HepG2 (cell line): ENCODE results near the gene PPARA. TPM values are rescaled to one million over a fixed set of nuclear protein-coding genes. Genes with fewer than 3 reads are reported as not detected.

ENCODE experiments used
- ATAC-seq: fragments of 200-7000 bp; cut with Tn5 transposase; 3 replicates; pipeline ENCODE4 v1.9.1; 2020; ENCODE audit warnings: mild to moderate bottlenecking, moderate library complexity
- BruUV-seq: library from RNA; stranded (reverse); fragments of 400-500 nt; replicated peaks from 2 replicates; lab custom pipeline; 2021; lab: Mats Ljungman, UMichigan
- CTCF ChIA-PET: fragments of 300-600 bp; formaldehyde crosslinking; extraction: SDS; loops from one replicate; lab custom pipeline; 2021; ENCODE audit warnings: low total read pairs, inconsistent platforms, low intra/inter-chr PET ratio; lab: Yijun Ruan, JAX
- POLR2A ChIA-PET: fragments of 350-600 bp; sonication (Branson Sonifier 250); formaldehyde crosslinking; loops from one replicate; lab custom pipeline; 2020; ENCODE audit warnings: antibody characterized with exemption, inconsistent platforms; lab: Yijun Ruan, JAX
- DNase-seq: peaks from one replicate; pipeline ENCODE4 v3.0.0-alpha.2; 2015; ENCODE audit warnings: low spot score
- FAIRE-seq: peaks from 3 replicates; lab custom pipeline; 2011; peaks lifted over from hg19 to GRCh38; lab: Jason Lieb, UNC
- H2AFZ ChIP-seq: one replicate; pipeline ENCODE4 v1.6.1; 2011; ENCODE audit warnings: low read length, inconsistent platforms
- H3K27ac ChIP-seq: fragments of 300-600 bp; 3 replicates; pipeline ENCODE4 v1.8.0; 2011; ENCODE audit warnings: mixed run types, mild to moderate bottlenecking, mixed read lengths, low read length, inconsistent platforms; ENCODE audit not compliant: insufficient read depth; ENCODE audit errors: extremely low read length
- H3K27me3 ChIP-seq, 2 experiments: fragments of 200-600 bp in 1 of 2; 2 replicates in 1 of 2; 3 replicates in 1 of 2; pipeline versions ENCODE4 v1.6.0 to v1.8.0; 2011; ENCODE audit warnings: low read length in 2 of 2, mild to moderate bottlenecking in 2 of 2, moderate library complexity in 2 of 2, inconsistent platforms in 1 of 2; ENCODE audit not compliant: insufficient read depth in 2 of 2, control insufficient read depth in 1 of 2
- H3K36me3 ChIP-seq, 2 experiments: fragments of 200-600 bp in 1 of 2; replicated peaks in 1 of 2; 2 replicates in 1 of 2; 3 replicates in 1 of 2; pipeline versions ENCODE4 v1.5.1 to v1.8.0; 2011; ENCODE audit warnings: low read length in 2 of 2, inconsistent platforms in 1 of 2; ENCODE audit not compliant: insufficient read depth in 2 of 2, control insufficient read depth in 1 of 2
- H3K4me1 ChIP-seq: 2 replicates; pipeline ENCODE4 v1.5.1; 2012; ENCODE audit warnings: low read length, inconsistent platforms; ENCODE audit not compliant: insufficient read depth
- H3K4me2 ChIP-seq: 2 replicates; pipeline ENCODE4 v1.6.0; 2011; ENCODE audit warnings: low read depth, low read length, inconsistent platforms
- H3K4me3 ChIP-seq, 3 experiments: fragments of 200-600 bp in 1 of 3; sonication (generic), shearing (Covaris generic) in 1 of 3; replicated peaks in 1 of 3; 2 replicates each; pipeline ENCODE4 v1.5.1; 2011 to 2016; ENCODE audit warnings: low read length in 3 of 3, inconsistent platforms in 2 of 3, low read depth in 2 of 3, mild to moderate bottlenecking in 2 of 3, control low read depth in 1 of 3, mixed read lengths in 1 of 3; ENCODE audit not compliant: insufficient read depth in 1 of 3
- H3K79me2 ChIP-seq: one replicate; pipeline ENCODE4 v1.6.1; 2011; ENCODE audit warnings: low read length, inconsistent platforms; ENCODE audit not compliant: insufficient read depth
- H3K9ac ChIP-seq: 2 replicates; pipeline ENCODE4 v1.6.0; 2011; ENCODE audit warnings: mild to moderate bottlenecking, low read depth, low read length, inconsistent platforms; ENCODE audit not compliant: insufficient read depth
- H3K9me3 ChIP-seq: 2 replicates; pipeline ENCODE4 v1.5.1; 2012; ENCODE audit warnings: mild to moderate bottlenecking, low read length
- H4K20me1 ChIP-seq: 2 replicates; pipeline ENCODE4 v1.6.0; 2011; ENCODE audit warnings: inconsistent platforms, mild to moderate bottlenecking, low read length, moderate library complexity; ENCODE audit not compliant: insufficient read depth
- ASH2L ChIP-seq: fragments of 300-600, 200-600 bp; sonication (generic); IDR thresholded peaks from 2 replicates; pipeline ENCODE4 v1.7.0; 2017; ENCODE audit warnings: low read depth, mild to moderate bottlenecking, moderate library complexity, mixed read lengths, low read length; ENCODE audit not compliant: insufficient read length
- HNRNPL ChIP-seq: fragments of 200-400 bp; formaldehyde crosslinking; IDR thresholded peaks from 2 replicates; pipeline ENCODE4 v1.6.1; 2017; ENCODE audit warnings: mild to moderate bottlenecking, low read depth, low read length
- NFATC3 ChIP-seq: sonication (generic); formaldehyde crosslinking; IDR thresholded peaks from 2 replicates; pipeline ENCODE4 v1.5.1; 2020; ENCODE audit warnings: mild to moderate bottlenecking, missing genetic modification reagents
- REPIN1 ChIP-seq: sonication (generic); formaldehyde crosslinking; IDR thresholded peaks from 2 replicates; pipeline ENCODE4 v1.8.0; 2022; ENCODE audit warnings: missing genetic modification reagents, low read depth, mild to moderate bottlenecking, borderline replicate concordance
- SRSF1 ChIP-seq: fragments of 200-400 bp; formaldehyde crosslinking; optimal IDR thresholded peaks from 2 replicates; pipeline ENCODE3; 2017; ENCODE audit warnings: mild to moderate bottlenecking, low read depth, low read length, moderate library complexity
- TAF1 ChIP-seq: sonication (generic); formaldehyde crosslinking; IDR thresholded peaks from 2 replicates; pipeline ENCODE4 v1.4.0; 2020; ENCODE audit warnings: missing genetic modification reagents
- YEATS4 ChIP-seq: sonication (generic); formaldehyde crosslinking; IDR thresholded peaks from 2 replicates; pipeline ENCODE4 v1.4.0; 2020; ENCODE audit warnings: missing genetic modification reagents, borderline replicate concordance
- ZFX ChIP-seq: sonication (generic); formaldehyde crosslinking; IDR thresholded peaks from 2 replicates; pipeline ENCODE4 v1.4.0; 2020; ENCODE audit warnings: mild to moderate bottlenecking, low read depth, missing genetic modification reagents, moderate library complexity
- ZSCAN31 ChIP-seq: sonication (generic); formaldehyde crosslinking; IDR thresholded peaks from 2 replicates; pipeline ENCODE4 v1.5.0; 2020; ENCODE audit warnings: low read depth, mild to moderate bottlenecking, missing genetic modification reagents
- WGBS: methylation state at CpG from one replicate; pipeline ENCODE4 v1.1.6; 2017; ENCODE audit warnings: low lambda C conversion rate; 5-methylcytosine and 5-hydroxymethylcytosine counted together
- in situ Hi-C: cut with HindIII; loops from 2 replicates; pipeline ENCODE4 v1.10.0; 2017; ENCODE audit warnings: low pct_unique_long_range_greater_than_20kb; ENCODE audit not compliant: extremely low pct_ligation_motif_present
- intact Hi-C: fragments of 100-400 bp; cut with micrococcal nuclease; formaldehyde crosslinking; loops from one replicate; pipeline ENCODE4 v1.10.0; 2022; ENCODE audit not compliant: unreplicated experiment
- polyA plus RNA-seq, 8 experiments: library from polyadenylated mRNA; depleted of rRNA in 3 of 8; stranded (reverse) in 7 of 8; unstranded in 1 of 8; fragments of >200 nt; fragmentation: Illumina TruSeq in 4 of 8; extraction: Trizol in 4 of 8; gene quantifications; 2 replicates each; pipeline versions ENCODE4 v1.2.1 to v1.2.3, GENCODE V29; 2011 to 2016; ENCODE audit warnings: low read depth in 4 of 8, missing spikeins in 1 of 8, mixed read lengths in 1 of 8; ENCODE audit not compliant: insufficient read depth in 1 of 8
- total RNA-seq, 5 experiments: library from RNA; depleted of rRNA; stranded (reverse); fragments of >200 nt; fragmentation: Illumina TruSeq; extraction: Trizol; gene quantifications; 2 replicates each; pipeline ENCODE4 v1.2.3, GENCODE V29; 2016; ENCODE audit warnings: low read depth in 1 of 5
- TF ChIP-seq, protein P1 (sequence below): sonication (generic); formaldehyde crosslinking; IDR thresholded peaks from 2 replicates; pipeline ENCODE4 v1.4.0; 2020; ENCODE audit warnings: missing genetic modification reagents; ENCODE audit errors: not compliant biosample characterization
- TF ChIP-seq, protein P2 (sequence below): sonication (generic); formaldehyde crosslinking; IDR thresholded peaks from 2 replicates; pipeline ENCODE4 v1.4.0; 2020; ENCODE audit warnings: missing genetic modification reagents
- TF ChIP-seq, protein P3 (sequence below): sonication (generic); formaldehyde crosslinking; IDR thresholded peaks from 2 replicates; pipeline ENCODE4 v1.8.1; 2022; ENCODE audit warnings: mild to moderate bottlenecking, missing genetic modification reagents
- TF ChIP-seq, protein P4 (sequence below): sonication (generic); formaldehyde crosslinking; IDR thresholded peaks from 2 replicates; pipeline ENCODE4 v1.4.0; 2020; ENCODE audit warnings: missing genetic modification reagents, mild to moderate bottlenecking, borderline replicate concordance

PPARA gene
- total and polyA plus RNA-seq, 2 of the 13 experiments (the other 11 are each of a cell fraction or from before 2014, with no cell fraction given), result 18.2 to 24.7 TPM

DNA sequence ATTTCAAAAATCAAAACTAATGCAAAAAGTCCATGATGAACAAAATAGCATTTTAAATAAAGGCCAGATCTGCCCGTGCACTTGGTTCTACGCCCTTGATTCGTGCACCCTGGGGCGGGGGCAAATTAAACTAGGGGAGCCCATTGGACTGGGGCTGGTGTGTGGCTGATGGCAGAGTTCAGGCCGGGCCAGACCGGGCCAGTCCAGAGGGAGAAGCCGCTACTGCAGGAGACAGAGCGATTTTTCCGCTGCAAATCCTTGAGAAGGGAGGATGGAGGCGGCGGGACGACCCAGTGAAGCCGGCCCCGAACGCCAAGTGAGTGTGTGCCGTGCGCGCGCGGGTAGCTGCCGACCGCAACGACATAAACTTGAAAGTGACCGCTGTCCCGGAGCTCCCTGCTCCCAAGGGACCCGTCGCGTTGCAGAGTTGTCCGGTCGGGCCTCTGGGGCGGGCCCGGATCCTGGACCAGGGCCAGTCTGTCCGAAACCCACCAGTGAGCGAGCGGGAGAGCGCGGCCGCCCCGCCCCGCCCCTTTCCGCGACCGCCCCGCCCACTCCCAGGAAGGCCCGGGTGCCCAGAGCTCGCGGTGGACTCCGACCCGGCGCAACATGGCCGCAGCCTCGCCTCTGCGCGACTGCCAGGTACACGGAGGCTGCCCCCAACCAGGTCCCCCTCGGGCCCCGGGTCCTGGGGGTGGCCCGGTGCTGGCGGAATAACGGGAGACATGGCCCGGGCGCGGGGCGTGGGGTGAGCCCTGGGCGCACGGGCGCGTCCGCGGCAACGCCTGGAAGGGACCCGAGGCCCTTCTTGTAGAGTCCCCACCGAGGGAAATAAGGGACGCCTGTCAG lies 117.3 kb downstream of the PPARA start, which contains the start of gene TTC38 (continued):
- TF ChIP-seq, protein P1, sequence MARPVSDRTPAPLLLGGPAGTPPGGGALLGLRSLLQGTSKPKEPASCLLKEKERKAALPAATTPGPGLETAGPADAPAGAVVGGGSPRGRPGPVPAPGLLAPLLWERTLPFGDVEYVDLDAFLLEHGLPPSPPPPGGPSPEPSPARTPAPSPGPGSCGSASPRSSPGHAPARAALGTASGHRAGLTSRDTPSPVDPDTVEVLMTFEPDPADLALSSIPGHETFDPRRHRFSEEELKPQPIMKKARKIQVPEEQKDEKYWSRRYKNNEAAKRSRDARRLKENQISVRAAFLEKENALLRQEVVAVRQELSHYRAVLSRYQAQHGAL (CRISPR knock-in tag), result no peak
- TF ChIP-seq YEATS4, result 0 out of 2 replicates have a peak, but pooled peaks have one; percentile 66

DNA sequence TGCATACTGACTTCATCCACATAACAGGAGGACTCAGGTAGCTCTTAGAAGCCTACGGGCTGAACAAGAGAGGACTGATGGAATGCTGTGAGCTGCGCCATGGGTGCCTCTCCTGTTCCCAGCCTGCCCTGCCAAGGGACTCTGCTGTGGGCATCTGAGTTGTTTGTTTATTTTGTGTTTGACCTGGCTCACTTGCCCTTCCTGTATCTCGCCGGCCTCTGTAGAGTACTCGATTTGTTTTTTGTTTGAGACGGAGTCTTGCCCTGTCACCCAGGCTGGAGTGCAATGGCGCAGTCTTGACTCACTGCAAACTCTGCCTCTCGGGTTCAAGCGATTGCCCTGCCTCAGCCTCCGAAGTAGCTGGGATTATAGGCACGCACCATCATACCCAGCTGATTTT lies 119.2 kb downstream of the PPARA start:
- no TSS peak for BruUV-seq
- ATAC-seq (peak; percentile 17), DNase-seq (no peak), FAIRE-seq (peak; percentile 48)
- H3K9ac ChIP-seq, result peak overlapping the region; percentile 99; the same call in 1 of the 2 replicates
- H3K4me2 ChIP-seq, result peak overlapping the region; percentile 96
- POLR2A ChIA-PET, result interaction anchor here (1.4 to 4.9 kb wide), 8 partner anchors 9 to 234 kb away, joined by 4 to 83 read pairs (median 33); partner anchors contain the start of genes CDPF1 and GTSE1
- CTCF ChIA-PET, result no interaction called here
- in situ Hi-C loops (no loop called here), intact Hi-C loops (no loop called here)
- peaks cover 15 to 48% of the 10 kb centered on the region in 2 experiments for H3K36me3 ChIP-seq
- H3K27me3 ChIP-seq, result peaks cover 0 to 3% of the 10 kb centered on the region in 2 experiments; a peak in 1 of 5 replicates
- peaks cover 26% of the 10 kb centered on the region for H4K20me1 ChIP-seq
- H3K4me1 ChIP-seq, result peaks cover 34% of the 10 kb centered on the region
- peaks cover 27% of the 10 kb centered on the region for H3K79me2 ChIP-seq
- peak overlapping the region; percentile 98 for H3K27ac ChIP-seq
- peak overlapping the region; percentile 79 to 99 (median 99) for H3K4me3 ChIP-seq
- 47% methylated on average over 10 of the region's 11 CpGs for WGBS
- H3K9me3 ChIP-seq, result peaks cover 7% of the 10 kb centered on the region
- no peak overlapping the region for H2AFZ ChIP-seq
- TF ChIP-seq NFATC3 (CRISPR knock-in tag) (no peak), REPIN1 (no peak), SRSF1 (no peak), HNRNPL (0 out of 2 replicates have a peak, but pooled peaks have one; percentile 29), ZFX (CRISPR knock-in tag) (peak; percentile 70), TAF1 (CRISPR knock-in tag) (no peak), ZSCAN31 (no peak), ASH2L (no peak)
- TF ChIP-seq, protein P2, sequence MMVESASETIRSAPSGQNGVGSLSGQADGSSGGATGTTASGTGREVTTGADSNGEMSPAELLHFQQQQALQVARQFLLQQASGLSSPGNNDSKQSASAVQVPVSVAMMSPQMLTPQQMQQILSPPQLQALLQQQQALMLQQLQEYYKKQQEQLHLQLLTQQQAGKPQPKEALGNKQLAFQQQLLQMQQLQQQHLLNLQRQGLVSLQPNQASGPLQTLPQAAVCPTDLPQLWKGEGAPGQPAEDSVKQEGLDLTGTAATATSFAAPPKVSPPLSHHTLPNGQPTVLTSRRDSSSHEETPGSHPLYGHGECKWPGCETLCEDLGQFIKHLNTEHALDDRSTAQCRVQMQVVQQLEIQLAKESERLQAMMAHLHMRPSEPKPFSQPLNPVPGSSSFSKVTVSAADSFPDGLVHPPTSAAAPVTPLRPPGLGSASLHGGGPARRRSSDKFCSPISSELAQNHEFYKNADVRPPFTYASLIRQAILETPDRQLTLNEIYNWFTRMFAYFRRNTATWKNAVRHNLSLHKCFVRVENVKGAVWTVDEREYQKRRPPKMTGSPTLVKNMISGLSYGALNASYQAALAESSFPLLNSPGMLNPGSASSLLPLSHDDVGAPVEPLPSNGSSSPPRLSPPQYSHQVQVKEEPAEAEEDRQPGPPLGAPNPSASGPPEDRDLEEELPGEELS (CRISPR knock-in tag), result peak; percentile 18; the same call in 1 of the 2 replicates
- TF ChIP-seq, protein P3, sequence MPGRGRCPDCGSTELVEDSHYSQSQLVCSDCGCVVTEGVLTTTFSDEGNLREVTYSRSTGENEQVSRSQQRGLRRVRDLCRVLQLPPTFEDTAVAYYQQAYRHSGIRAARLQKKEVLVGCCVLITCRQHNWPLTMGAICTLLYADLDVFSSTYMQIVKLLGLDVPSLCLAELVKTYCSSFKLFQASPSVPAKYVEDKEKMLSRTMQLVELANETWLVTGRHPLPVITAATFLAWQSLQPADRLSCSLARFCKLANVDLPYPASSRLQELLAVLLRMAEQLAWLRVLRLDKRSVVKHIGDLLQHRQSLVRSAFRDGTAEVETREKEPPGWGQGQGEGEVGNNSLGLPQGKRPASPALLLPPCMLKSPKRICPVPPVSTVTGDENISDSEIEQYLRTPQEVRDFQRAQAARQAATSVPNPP (CRISPR knock-in tag), result no peak
- TF ChIP-seq, protein P4, sequence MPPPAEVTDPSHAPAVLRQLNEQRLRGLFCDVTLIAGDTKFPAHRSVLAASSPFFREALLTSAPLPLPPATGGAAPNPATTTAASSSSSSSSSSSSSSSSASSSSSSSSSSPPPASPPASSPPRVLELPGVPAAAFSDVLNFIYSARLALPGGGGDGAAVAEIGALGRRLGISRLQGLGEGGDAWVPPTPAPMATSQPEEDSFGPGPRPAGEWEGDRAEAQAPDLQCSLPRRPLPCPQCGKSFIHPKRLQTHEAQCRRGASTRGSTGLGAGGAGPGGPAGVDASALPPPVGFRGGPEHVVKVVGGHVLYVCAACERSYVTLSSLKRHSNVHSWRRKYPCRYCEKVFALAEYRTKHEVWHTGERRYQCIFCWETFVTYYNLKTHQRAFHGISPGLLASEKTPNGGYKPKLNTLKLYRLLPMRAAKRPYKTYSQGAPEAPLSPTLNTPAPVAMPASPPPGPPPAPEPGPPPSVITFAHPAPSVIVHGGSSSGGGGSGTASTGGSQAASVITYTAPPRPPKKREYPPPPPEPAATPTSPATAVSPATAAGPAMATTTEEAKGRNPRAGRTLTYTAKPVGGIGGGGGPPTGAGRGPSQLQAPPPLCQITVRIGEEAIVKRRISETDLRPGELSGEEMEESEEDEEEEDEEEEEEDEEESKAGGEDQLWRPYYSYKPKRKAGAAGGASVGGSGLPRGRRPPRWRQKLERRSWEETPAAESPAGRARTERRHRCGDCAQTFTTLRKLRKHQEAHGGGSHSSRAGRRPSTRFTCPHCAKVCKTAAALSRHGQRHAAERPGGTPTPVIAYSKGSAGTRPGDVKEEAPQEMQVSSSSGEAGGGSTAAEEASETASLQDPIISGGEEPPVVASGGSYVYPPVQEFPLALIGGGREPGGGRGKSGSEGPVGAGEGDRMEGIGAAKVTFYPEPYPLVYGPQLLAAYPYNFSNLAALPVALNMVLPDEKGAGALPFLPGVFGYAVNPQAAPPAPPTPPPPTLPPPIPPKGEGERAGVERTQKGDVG (CRISPR knock-in tag), result 0 out of 2 replicates have a peak, but pooled peaks have one; percentile 53
